ENCODE measurements around the gene C19orf81. TPM values are rescaled to one million over a fixed set of nuclear protein-coding genes. Genes with fewer than 3 reads are reported as not detected.

The C19orf81 gene
- total RNA-seq, 1 experiment from 2014 or later: 5.0 TPM

DNA sequence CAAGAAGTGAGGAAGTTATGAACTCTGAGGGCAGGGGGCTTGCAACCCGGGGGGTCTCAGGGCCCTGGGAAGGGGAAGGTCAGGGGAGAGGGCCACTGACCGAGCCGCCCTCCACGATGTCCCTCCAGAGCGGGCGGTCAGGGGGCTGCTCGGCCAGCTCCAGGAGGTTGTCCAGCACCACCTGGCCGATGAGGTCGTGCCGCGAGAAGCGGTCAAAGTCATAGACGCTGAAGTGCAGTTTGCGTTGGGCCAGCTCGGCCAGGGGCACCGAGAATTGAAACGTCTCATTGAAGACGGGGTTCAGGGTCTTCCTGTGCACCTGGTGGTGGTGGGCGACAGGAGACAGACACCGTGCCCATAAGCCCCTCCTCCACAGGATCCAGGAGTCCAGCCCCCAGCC lies 20.1 kb upstream of the C19orf81 start:
- no peak for DNase-seq (ENCODE audit: low spot score)

DNA sequence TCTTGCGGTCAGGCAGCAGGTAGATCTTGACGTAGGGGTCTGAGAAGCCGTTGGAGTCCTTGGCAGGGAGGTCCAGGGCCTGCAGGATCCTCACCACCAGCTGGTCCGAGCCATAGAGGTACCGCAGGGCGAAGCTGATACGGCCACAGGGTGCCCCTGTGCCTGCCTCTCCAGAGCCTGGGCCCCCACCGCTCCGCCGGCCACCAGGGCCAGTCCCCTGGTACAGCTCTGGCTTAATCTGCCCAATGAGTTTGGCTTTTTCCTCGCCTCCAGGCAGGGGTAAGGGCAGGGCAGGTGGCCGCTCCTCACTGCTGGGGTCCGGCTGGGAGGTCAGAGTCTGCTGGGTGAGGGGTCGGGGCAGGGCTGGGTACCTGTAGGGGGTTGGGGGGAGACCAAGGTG lies 19.4 kb upstream of the C19orf81 start:
- no peak for DNase-seq (ENCODE audit: low spot score)

- no peak for DNase-seq (ENCODE audit: low spot score)
Measured at GRCh38 chr19:50632151-50632835, 17.0 kb upstream of the C19orf81 start.

- no peak for DNase-seq (ENCODE audit: low spot score)
Measured at GRCh38 chr19:50633359-50633758, 15.9 kb upstream of the C19orf81 start.

DNA sequence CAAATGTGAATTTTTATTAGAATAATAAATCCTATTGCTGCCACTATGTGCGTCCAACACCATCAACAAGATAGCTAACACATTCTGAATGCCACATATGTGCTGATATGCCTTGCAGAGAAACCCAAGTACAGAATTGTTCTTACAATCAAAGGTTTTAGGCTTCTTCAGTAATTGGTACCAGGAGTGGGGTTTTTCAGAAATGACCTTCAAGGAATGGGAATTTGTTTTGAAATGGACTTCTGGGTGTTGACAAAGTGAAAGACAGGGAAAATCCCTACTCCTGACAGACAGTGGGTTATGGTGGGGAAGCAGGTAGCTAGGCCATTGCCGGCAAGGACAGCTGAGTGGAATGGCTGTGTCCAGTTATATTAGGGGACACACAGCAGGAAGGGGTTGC lies 15.3 kb upstream of the C19orf81 start:
- DNase-seq (ENCODE audit: low spot score): no peak

DNA sequence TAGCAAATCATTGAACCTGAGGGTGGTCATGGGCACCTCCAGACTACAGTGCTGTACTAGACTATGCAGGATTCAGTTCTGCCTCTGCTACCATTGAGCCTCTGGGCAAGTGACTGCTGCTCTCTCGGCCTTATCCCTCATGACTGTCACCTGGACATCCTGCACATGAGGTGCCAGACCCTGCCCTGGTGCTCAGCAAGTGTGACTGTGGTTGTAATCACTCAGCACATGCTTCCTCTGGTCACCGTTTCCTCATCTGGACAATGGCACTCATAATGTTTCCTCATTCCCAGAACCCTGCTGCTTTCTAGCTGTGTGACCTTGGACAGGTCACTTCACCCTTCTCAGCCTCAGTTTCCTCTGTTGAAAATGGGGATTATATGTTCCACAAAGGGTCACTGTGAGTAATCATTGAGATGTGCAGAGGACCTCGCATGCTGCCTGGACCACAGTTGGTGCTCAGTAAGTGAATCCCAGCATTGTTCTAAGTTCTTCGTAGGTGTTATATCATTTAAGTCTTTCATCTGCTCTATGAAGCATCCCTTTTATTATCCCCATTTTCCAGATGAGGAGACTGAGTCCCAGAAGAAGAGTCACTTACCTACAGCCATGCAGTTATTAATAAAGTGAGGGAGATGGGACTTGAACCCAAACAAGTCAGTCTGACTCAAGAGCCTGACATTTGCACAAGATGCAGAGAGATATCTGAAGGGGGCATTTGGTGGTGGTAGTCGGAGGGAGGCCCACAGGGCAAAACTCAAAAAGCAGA lies 12.7 kb upstream of the C19orf81 start:
- no peak for DNase-seq (ENCODE audit: low spot score)

GRCh38 chr19:50638600-50638999 lies 10.6 kb upstream of the C19orf81 start:
- no peak for DNase-seq (ENCODE audit: low spot score)

DNA sequence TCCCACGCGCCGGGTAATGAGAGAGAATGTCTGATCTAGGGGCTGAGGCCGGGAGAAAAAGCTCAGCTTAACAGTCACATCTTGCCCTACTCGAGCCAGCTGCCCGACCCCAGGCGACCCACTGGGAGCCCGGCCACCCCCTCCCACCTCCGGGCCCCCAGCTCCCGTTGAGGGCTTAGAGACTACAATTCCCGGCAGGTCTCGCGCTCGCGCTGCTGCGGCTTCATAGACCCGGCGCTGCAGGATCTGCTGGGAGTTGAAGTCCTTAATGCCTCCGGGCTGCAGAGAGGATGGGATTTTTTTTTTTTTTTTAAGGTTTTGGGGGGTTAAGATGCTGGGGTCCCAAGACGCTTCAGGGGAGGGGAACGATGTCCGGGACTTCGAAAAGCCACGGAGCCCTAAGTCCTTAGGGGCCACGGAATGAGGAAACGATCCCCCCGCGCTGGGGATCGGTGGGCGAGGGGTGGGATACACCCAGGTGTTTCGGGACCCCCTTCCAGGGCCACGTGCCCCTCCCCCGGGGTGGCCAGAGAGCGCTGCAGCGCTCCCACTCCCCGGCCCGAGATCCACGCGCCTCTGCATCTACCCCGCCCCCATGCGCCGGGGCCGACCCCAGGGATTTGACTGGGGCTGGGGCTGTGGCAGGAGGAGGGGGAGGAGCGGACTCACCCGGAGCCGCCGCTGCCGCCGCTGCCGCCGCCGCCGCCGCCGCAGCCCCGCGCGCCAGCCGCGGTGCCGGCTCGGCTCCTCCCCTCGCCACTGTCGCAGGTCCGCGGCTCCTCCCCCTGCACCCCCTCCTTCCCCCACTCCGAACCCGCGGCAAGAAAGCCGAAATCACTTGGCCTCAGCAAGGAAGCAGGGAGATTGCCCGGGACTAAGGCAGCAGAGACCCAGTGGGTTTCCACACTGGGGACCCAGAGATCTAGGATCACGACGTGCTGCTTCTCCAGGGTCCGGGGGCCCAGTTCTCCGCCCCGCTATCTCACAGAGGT lies 9.8 kb upstream of the C19orf81 start, which contains the start of gene SYT3:
TSS of gene SYT3 (minus strand) at position 761 of the 992 bp plus-strand sequence. CDS start 2,470 bp downstream, outside the sequence.
- DNase-seq (ENCODE audit: low spot score): peak; percentile 82

DNA sequence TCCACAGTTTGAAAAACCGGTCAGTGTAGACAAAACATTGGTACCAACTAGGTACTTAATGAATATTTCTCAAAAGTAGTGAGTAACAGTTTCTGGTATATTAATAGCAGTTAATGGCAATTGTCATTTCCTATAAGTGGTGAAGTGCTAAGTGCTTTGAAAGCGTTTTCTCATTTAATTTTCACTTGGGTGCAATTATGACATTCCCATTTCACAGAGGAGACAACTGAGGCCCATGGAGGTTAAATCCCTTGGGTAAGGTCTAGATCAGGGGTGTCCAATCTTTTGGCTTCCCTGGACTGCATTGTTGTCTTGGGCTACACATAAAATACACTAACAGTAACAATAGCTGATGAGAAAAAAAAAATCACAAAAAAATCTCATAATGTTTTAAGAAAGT lies 8.9 kb upstream of the C19orf81 start:
- no peak for DNase-seq (ENCODE audit: low spot score)

- DNase-seq (ENCODE audit: low spot score): no peak
Measured at GRCh38 chr19:50644315-50644915, 4.8 kb upstream of the C19orf81 start.

- no peak for DNase-seq (ENCODE audit: low spot score)
Measured at GRCh38 chr19:50645107-50645506, 4.1 kb upstream of the C19orf81 start.

- peak; percentile 83 for DNase-seq (ENCODE audit: low spot score)
Measured at GRCh38 chr19:50646074-50646807, 3.0 kb upstream of the C19orf81 start.

GRCh38 chr19:50647879-50648615 lies 1.2 kb upstream of the C19orf81 start:
- DNase-seq (ENCODE audit: low spot score): no peak

DNA sequence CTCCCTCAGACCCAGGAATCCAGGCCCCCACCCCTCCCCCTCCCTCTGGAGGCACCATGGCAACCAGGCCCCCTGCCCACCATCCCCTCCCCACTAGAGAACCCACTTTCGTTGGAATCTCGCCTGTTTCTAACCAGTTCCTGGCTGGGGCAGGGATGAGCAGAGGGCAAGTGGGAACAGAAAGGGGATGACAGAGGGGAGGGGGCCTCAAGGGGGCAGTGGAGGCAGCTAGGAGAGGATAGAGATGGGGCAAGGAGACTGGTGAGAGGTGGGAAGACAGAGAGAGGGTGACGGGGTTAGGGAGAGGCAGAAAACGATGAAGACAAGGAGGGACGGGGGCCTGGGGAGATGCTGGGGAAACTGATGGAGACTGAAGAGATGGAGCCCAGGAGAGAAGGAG lies 586 bp upstream of the C19orf81 start:
- DNase-seq (ENCODE audit: low spot score): no peak

- DNase-seq (ENCODE audit: low spot score): no peak
Measured at GRCh38 chr19:50651174-50651573, 1.9 kb downstream of the C19orf81 start.

- no peak for DNase-seq (ENCODE audit: low spot score)
Measured at GRCh38 chr19:50652722-50653121, 3.5 kb downstream of the C19orf81 start.

DNA sequence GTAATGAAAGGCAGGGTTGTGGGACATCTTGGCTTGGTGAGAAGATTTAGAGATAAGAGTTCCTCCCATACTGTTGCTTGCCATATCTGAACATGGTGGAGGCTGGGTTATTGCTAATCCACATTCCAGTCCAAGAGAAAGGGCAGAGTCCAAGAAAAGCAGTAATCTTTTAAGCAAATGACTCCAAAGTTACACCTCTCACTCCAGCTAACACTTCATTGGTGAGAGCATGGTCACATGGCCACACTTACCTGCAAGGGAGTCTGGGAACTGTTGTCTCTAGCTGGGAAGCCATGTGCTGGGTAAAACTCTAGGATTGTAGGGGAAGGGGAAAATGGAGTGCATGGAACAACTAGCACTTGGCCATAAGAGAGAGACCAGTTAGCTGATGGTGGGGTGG lies 5.6 kb downstream of the C19orf81 start:
- DNase-seq (ENCODE audit: low spot score): no peak

- no peak for DNase-seq (ENCODE audit: low spot score)
Measured at GRCh38 chr19:50657222-50657669, 8.0 kb downstream of the C19orf81 start.

GRCh38 chr19:50657712-50658440 lies 8.6 kb downstream of the C19orf81 start:
- peak; percentile 100 for DNase-seq (ENCODE audit: low spot score)
